ENCODE data around the gene ZNF83. TPM values are rescaled to one million over a fixed set of nuclear protein-coding genes. Genes with fewer than 3 reads are reported as not detected.
A peak's percentile ranks its signal among the peaks of the same experiment; 100 is the strongest.
"Not testable (repeated sequence)": the region's sequence is repeated elsewhere in the genome, so short reads cannot be mapped to it uniquely, and the experiment has no call there.

The ZNF83 gene
- total RNA-seq: 29.3 TPM

DNA sequence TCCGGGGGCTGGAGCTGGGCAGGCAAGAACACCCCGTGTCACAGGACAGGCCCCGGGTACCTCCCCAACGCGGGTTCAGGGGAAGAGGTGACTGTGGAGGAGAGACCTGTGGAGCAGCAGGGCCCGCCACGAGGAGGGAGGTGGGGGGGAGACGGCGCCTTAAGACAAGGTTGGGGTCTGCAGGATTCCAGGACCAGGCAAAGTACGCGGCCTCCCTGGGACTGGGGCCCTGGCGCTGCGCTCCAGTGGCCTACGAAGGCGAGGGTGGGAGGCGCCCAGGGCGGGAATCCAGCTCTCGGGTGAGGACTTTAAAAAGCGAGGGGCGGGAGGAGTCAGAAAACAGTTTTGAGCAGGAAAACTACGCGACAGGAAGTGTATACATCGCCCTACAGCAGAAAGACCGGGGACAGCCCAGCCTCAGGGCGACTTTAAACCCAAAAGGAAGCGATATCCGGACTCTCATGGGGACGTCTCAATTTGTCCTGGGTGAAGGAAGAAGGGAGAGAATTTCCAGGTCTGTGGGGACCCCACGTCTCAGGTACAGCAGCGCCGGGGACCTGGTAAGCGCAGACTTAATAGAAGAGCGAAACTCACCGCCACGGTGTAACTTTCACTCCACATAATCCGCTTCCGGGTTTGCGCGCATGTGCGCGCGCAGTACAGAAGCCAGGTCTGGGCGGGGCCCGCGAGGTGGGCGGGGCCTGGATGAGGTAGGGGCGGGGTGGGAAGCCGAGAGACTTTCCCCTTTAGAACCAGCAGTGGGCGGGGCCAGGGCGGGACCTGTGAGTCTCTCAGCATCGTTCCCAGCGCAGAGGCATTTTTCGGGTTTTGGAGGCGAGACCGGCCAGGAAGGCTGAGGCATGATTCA lies at the start of gene ZNF83:
TSS of gene ZNF83 (minus strand) at position 638 of the 868 bp plus-strand sequence.
- no peak for FAIRE-seq
- DNase-seq (ENCODE audit: low spot score in 2 of 2): peak; percentile 74 to 96

GRCh38 chr19:52687684-52688083 lies 49.5 kb upstream of the ZNF83 start:
- DNase-seq (ENCODE audit: low spot score in 2 of 2): no peak
- no peak for FAIRE-seq

GRCh38 chr19:52685811-52686210 lies 47.7 kb upstream of the ZNF83 start:
- no peak for DNase-seq (ENCODE audit: low spot score in 2 of 2)
- FAIRE-seq: no peak

DNA sequence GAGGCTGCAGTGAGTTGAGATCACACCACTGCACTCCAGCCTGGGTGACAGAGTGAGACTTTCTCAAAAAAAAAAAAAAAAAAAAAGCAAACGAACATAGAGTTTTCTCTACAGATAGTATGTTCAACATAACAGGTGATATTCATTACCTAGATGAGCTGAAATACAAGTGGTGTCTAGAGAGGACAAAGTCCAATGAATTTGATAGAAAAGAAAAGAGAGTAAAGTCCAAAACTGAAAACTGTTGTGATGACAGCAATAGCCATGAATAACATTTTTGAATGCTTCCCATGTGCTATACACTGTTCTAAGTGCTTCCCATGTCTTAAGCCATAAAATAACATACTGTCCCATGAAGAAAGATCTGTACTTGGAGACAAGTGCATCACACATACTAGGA lies 43.1 kb upstream of the ZNF83 start:
- FAIRE-seq; DNase-seq (ENCODE audit: low spot score in 2 of 2): not testable (repeated sequence)

GRCh38 chr19:52679598-52679997 lies 41.4 kb upstream of the ZNF83 start:
- FAIRE-seq (no peak), DNase-seq (ENCODE audit: low spot score in 2 of 2) (no peak)

GRCh38 chr19:52675239-52675638 lies 37.1 kb upstream of the ZNF83 start:
- not testable (repeated sequence) for FAIRE-seq; DNase-seq (ENCODE audit: low spot score in 2 of 2)

DNA sequence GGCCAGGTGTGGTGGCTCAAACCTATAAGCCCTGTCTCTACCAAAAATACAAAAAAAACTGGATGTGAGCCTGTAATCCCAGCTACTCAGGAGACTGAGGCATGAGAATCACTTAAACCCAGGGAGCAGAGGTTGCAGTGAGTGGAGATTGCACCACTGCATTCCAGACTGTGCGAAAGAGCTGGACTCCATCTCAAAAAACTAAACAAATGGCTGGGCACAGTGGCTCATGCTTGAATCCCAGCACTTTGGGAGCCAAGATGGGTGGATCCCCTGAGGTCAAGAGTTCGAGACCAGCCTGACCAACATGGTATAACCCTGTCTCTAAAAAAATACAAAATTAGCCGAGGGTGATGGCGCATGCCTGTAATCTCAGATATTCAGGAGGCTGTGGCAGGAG lies 34.9 kb upstream of the ZNF83 start:
- no peak for FAIRE-seq
- no peak for DNase-seq (ENCODE audit: low spot score in 2 of 2)

DNA sequence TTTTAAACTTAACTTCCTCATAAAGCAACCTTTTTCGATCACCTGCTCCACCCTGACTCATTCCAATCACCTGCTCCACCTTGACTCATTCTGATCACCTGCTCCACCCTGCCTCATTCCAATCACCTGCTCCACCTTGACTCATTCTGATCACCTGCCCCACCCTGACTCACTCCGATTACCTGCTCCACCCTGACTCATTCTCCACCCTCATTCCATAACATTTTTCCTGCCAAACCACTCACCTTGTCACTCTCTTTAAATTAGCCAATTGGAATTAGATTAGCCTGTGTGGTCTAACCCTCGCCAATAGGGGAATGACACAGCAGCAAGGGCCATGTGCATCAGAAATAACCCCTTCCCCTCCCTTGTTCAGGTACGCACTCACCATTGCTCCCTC lies 31.9 kb upstream of the ZNF83 start:
- FAIRE-seq: no peak

GRCh38 chr19:52669586-52669985 lies 31.4 kb upstream of the ZNF83 start:
- FAIRE-seq (no peak), DNase-seq (ENCODE audit: low spot score in 2 of 2) (no peak)

More for the DNA sequence above, 31.9 kb upstream of the ZNF83 start:
- DNase-seq (ENCODE audit: low spot score in 2 of 2): no peak

DNA sequence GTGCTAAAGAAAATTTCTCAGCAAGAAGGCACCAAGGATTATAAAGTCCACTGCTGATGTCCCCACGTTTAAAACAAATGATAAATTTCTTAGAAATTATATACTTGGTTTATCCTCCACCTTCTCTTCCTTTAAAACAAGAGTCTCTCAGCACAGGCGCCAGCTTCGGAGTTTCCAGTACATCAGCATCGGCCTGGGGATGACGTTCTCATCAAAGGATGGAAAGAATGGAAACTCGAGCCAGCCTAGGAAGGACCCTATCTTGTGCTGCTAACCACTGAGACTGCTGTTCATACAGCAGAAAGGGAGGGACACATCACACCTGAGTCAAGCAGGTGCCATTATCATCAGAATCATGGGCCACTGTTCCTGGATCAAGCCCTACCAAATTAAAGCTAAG lies 29.8 kb upstream of the ZNF83 start:
- no peak for DNase-seq (ENCODE audit: low spot score in 2 of 2)
- FAIRE-seq: no peak

- no peak for DNase-seq (ENCODE audit: low spot score in 2 of 2)
- FAIRE-seq: no peak
Observed at GRCh38 chr19:52666506-52666905, 28.4 kb upstream of the ZNF83 start.

GRCh38 chr19:52665529-52665928 lies 27.4 kb upstream of the ZNF83 start:
- no peak for DNase-seq (ENCODE audit: low spot score in 2 of 2)

GRCh38 chr19:52665027-52665426 lies 26.9 kb upstream of the ZNF83 start:
- FAIRE-seq (no peak), DNase-seq (ENCODE audit: low spot score in 2 of 2) (no peak)

More at GRCh38 chr19:52665529-52665928, 27.4 kb upstream of the ZNF83 start:
- FAIRE-seq: no peak

DNA sequence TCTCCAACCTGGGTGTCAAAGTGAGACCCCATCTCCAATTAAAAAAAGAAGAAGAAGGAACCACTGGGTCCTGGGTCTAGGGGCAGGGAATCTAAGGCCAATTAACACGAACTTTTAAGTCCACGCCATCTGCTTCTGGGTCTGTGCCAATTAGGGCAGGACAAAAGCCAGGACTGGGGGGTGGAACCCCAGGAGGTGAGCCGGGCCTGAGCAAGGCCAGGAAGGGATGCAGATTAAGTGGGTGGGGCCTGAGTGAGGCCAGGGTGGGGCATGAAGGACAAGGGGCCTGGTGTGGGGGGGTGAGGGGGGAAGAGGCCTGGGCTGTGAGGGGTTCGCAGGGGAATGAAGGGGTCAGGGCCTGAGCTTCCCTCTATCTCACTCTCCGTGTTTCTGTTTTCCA lies 26.3 kb upstream of the ZNF83 start:
- FAIRE-seq: no peak
- no peak for DNase-seq (ENCODE audit: low spot score in 2 of 2)

GRCh38 chr19:52662631-52663030 lies 24.5 kb upstream of the ZNF83 start:
- DNase-seq (ENCODE audit: low spot score in 2 of 2): no peak

DNA sequence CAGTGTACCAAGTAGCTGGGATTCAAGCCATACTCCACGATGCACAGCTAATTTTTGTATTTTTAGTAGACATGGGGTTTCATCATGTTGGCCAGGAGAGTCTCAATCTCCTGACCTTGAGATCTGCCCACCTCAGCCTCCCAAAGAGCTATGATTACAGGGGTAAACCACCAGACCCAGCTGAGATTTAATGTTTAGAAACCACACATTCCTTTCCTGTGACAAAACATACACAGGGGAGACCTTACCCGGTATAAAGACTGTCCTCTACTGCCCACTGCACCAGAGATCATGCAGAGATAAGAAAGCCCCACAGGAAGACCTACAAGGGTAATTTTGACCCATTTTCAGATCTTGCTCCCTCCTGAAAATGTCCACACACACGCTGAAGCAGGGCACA lies 22.8 kb upstream of the ZNF83 start:
- FAIRE-seq (no peak), DNase-seq (ENCODE audit: low spot score in 2 of 2) (no peak)

More at GRCh38 chr19:52662631-52663030, 24.5 kb upstream of the ZNF83 start:
- no peak for FAIRE-seq

GRCh38 chr19:52659013-52659412 lies 20.9 kb upstream of the ZNF83 start:
- FAIRE-seq: no peak
- DNase-seq (ENCODE audit: low spot score in 2 of 2): no peak

DNA sequence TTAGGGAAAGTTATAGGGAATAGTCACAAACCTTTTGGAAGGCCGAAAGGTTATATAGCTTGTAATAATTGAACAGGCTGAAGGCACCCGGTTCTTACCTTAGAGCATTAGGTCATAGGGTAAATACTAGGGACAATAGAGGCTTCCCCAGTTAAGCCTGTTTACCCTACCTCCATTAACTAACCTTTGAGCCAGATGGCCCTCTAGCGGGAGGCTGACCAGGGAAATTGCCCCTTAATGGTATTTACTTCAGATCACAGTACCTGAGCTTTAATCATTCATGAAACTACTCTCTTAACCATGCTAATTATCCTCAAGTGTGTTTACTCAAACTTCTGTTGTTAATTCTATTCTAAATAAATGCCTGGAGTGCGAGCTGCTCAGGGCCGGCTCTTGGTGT lies 20.4 kb upstream of the ZNF83 start:
- no peak for FAIRE-seq
- no peak for DNase-seq (ENCODE audit: low spot score in 2 of 2)

DNA sequence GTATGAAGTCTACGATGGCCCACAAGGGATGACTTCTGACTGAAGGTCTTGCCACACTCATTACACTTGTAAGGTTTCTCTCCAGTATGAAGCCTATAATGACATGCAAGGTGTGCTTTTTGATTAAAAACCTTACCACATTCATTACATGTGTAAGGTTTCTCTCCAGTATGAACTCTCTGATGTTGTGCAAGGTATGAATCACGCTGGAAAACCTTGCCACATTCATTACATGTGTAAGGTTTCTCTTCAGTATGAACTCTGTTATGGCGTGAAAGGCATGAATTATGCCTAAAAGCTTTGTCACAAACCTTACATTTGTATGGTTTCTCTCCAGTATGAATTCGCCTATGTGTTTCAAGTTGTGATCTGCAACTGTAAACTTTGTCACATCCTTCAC lies 15.0 kb upstream of the ZNF83 start:
- no peak for FAIRE-seq

DNA sequence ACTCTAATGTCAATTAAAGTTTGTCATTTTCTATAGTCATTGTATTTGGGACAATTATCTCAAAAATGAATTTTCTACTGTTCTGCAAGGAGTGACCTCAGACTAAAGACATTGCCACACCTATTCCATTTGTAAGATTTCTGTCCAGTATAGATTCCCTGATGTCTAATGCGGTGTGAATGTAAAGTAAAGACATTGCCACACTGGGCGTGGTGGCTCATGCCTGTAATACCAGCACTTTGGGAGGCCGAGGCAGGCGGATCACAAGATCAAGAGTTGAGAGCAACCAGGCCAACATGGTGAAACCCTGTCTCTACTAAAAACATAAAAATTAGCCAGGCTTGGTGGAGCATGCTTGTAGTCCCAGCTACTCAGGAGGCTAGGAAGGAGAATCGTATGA lies 13.8 kb upstream of the ZNF83 start:
- DNase-seq (ENCODE audit: low spot score in 2 of 2): no peak
- no peak for FAIRE-seq

More for the DNA sequence above, 15.0 kb upstream of the ZNF83 start:
- no peak for DNase-seq (ENCODE audit: low spot score in 2 of 2)

DNA sequence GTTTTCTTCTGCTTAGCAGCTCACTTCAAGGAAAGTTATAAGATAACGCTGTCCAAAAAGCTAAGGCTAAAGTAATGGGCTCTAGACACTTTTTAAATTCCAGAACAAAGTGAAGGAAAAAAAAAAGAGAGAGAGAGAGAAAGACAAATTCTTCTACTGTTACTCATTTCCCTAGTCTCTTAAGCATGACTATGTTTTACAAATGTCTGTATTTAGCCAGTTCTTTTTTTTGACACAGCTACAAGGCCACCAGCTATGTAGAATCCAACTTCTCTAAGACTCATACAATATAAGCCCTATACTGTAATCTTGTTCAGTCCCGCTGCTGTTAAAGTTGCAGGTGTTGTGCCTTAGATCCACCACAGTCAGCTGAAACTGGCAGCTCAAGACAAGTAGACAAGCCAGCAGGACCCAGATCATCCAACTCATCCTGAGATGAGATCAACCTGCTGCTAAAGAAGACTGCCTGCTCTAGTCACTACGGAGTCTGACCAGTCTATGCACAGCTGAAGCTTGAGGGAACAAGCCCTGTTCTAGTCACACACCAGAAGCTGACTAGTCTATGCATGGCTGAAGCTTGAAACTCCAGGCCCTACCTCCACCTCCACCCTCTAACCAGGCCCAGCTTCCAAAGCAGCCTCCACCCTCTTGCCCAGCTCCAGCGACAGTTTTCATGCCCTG lies 10.3 kb upstream of the ZNF83 start:
- no peak for DNase-seq (ENCODE audit: low spot score in 2 of 2)

More for the DNA sequence above, 10.3 kb upstream of the ZNF83 start:
- FAIRE-seq: no peak
